H9 (cell line): ENCODE measurements around the gene ASMTL. TPM values are rescaled to one million over a fixed set of nuclear protein-coding genes. Genes with fewer than 3 reads are reported as not detected.

Source experiments
- DNase-seq: peaks from one replicate; pipeline ENCODE4 v3.0.0-alpha.2; 2017
- H2AFZ ChIP-seq: one replicate; pipeline ENCODE4 v1.6.1; 2013; ENCODE audit warnings: mild to moderate bottlenecking, low read length, control low read depth, moderate library complexity
- H2AK5ac ChIP-seq: 2 replicates; pipeline ENCODE4 v1.6.1; 2013; ENCODE audit warnings: low read length, control low read depth, mixed read lengths; ENCODE audit not compliant: insufficient read length
- H2BK120ac ChIP-seq: one replicate; pipeline ENCODE4 v1.6.1; 2013; ENCODE audit warnings: low read depth, mild to moderate bottlenecking, low read length, control low read depth, inconsistent platforms; ENCODE audit not compliant: poor library complexity, severe bottlenecking
- H2BK12ac ChIP-seq: 2 replicates; pipeline ENCODE4 v1.6.1; 2013; ENCODE audit warnings: low read length, control low read depth, mixed read lengths, low read depth; ENCODE audit not compliant: insufficient read length
- H2BK15ac ChIP-seq: 2 replicates; pipeline ENCODE4 v1.6.1; 2013; ENCODE audit warnings: low read depth, low read length, control low read depth
- H2BK20ac ChIP-seq: one replicate; pipeline ENCODE4 v1.6.1; 2013; ENCODE audit warnings: low read depth, mild to moderate bottlenecking, low read length, control low read depth, inconsistent platforms; ENCODE audit not compliant: poor library complexity, severe bottlenecking
- H2BK5ac ChIP-seq: 2 replicates; pipeline ENCODE4 v1.6.1; 2013; ENCODE audit warnings: low read length, control low read depth, mixed read lengths; ENCODE audit not compliant: insufficient read length
- H3K14ac ChIP-seq: 2 replicates; pipeline ENCODE4 v1.6.1; 2013; ENCODE audit warnings: low read length, control low read depth; ENCODE audit not compliant: insufficient read depth
- H3K18ac ChIP-seq: 2 replicates; pipeline ENCODE4 v1.6.1; 2013; ENCODE audit warnings: low read depth, mild to moderate bottlenecking, mixed read lengths, low read length, control low read depth; ENCODE audit not compliant: insufficient read length
- H3K23ac ChIP-seq: 2 replicates; pipeline ENCODE4 v1.6.1; 2013; ENCODE audit warnings: low read length, control low read depth, mixed read lengths, low read depth; ENCODE audit not compliant: insufficient read length
- H3K23me2 ChIP-seq: 2 replicates; pipeline ENCODE4 v1.6.1; 2013; ENCODE audit warnings: low read depth, mild to moderate bottlenecking, mixed read lengths, low read length, control low read depth; ENCODE audit not compliant: insufficient read length, poor library complexity, severe bottlenecking
- H3K27ac ChIP-seq: 2 replicates; pipeline ENCODE4 v1.5.1; 2013; ENCODE audit warnings: low read length, control low read depth, mixed read lengths, low read depth; ENCODE audit not compliant: insufficient read length
- H3K27me3 ChIP-seq: 2 replicates; pipeline ENCODE4 v1.6.1; 2013; ENCODE audit warnings: low read length, control low read depth, inconsistent platforms; ENCODE audit not compliant: insufficient read depth
- H3K4ac ChIP-seq: 2 replicates; pipeline ENCODE4 v1.6.1; 2013; ENCODE audit warnings: low read depth, mild to moderate bottlenecking, control low read depth, inconsistent platforms, low read length, moderate library complexity
- H3K4me1 ChIP-seq: 2 replicates; pipeline ENCODE4 v1.6.1; 2013; ENCODE audit warnings: low read length, control low read depth, inconsistent platforms; ENCODE audit not compliant: insufficient read depth
- H3K4me2 ChIP-seq: 2 replicates; pipeline ENCODE4 v1.6.1; 2013; ENCODE audit warnings: low read length, control low read depth, mixed read lengths; ENCODE audit not compliant: insufficient read length, insufficient read depth
- H3K56ac ChIP-seq: 2 replicates; pipeline ENCODE4 v1.6.1; 2013; ENCODE audit warnings: low read depth, mild to moderate bottlenecking, mixed read lengths, low read length, control low read depth; ENCODE audit not compliant: insufficient read length
- H3K79me1 ChIP-seq: 2 replicates; pipeline ENCODE4 v1.6.1; 2013; ENCODE audit warnings: low read depth, mild to moderate bottlenecking, moderate library complexity, low read length, control low read depth, inconsistent platforms; ENCODE audit not compliant: insufficient read depth, poor library complexity, severe bottlenecking
- H3K79me2 ChIP-seq: 2 replicates; pipeline ENCODE4 v1.6.1; 2013; ENCODE audit warnings: low read length, control low read depth, inconsistent platforms; ENCODE audit not compliant: insufficient read depth
- H3K9ac ChIP-seq: 2 replicates; pipeline ENCODE4 v1.6.1; 2013; ENCODE audit warnings: low read length, control low read depth, mixed read lengths; ENCODE audit not compliant: insufficient read length; ENCODE audit errors: extremely low read depth
- H3K9me3 ChIP-seq: one replicate; pipeline ENCODE4 v1.6.1; 2013; ENCODE audit warnings: low read depth, low read length, inconsistent platforms; ENCODE audit not compliant: control insufficient read depth
- H3T11ph ChIP-seq: one replicate; pipeline ENCODE4 v1.6.1; 2013; ENCODE audit warnings: mild to moderate bottlenecking, low read length, control low read depth, inconsistent platforms
- H4K20me1 ChIP-seq: one replicate; pipeline ENCODE4 v1.6.1; 2013; ENCODE audit not compliant: control insufficient read depth, insufficient read length, insufficient read depth
- H4K5ac ChIP-seq: 2 replicates; pipeline ENCODE4 v1.6.1; 2013; ENCODE audit warnings: low read depth, mild to moderate bottlenecking, mixed read lengths, low read length, control low read depth; ENCODE audit not compliant: insufficient read length
- H4K8ac ChIP-seq: replicated peaks from 2 replicates; pipeline ENCODE4 v1.6.1; 2013; ENCODE audit warnings: low read length, control low read depth, mixed read lengths, low read depth; ENCODE audit not compliant: insufficient read length
- H4K91ac ChIP-seq: 2 replicates; pipeline ENCODE4 v1.6.1; 2013; ENCODE audit warnings: low read depth, mild to moderate bottlenecking, moderate library complexity, mixed read lengths, low read length, control low read depth; ENCODE audit not compliant: insufficient read length
- H3K27ac Mint-ChIP-seq, 3 experiments: 2 replicates in 2 of 3; 3 replicates in 1 of 3; pipeline ENCODE4 v1.8.0; 2020 to 2021; ENCODE audit warnings: mixed read lengths in 3 of 3, mild to moderate bottlenecking in 1 of 3, moderate library complexity in 1 of 3
- H3K27me3 Mint-ChIP-seq: 2 replicates; pipeline ENCODE4 v1.8.0; 2021; ENCODE audit warnings: low read depth, mild to moderate bottlenecking, moderate library complexity, mixed read lengths
- H3K36me3 Mint-ChIP-seq, 3 experiments: 2 replicates in 2 of 3; 3 replicates in 1 of 3; pipeline ENCODE4 v1.8.0; 2020 to 2021; ENCODE audit warnings: low read depth in 3 of 3, mixed read lengths in 3 of 3; ENCODE audit not compliant: insufficient read depth in 1 of 3
- H3K4me1 Mint-ChIP-seq, 2 experiments: 2 replicates each; pipeline ENCODE4 v1.8.0; 2020; ENCODE audit warnings: mixed read lengths in 2 of 2
- H3K4me3 Mint-ChIP-seq, 2 experiments: 2 replicates in 1 of 2; 3 replicates in 1 of 2; pipeline ENCODE4 v1.8.0; 2020 to 2021; ENCODE audit warnings: mild to moderate bottlenecking in 2 of 2, mixed read lengths in 2 of 2, moderate library complexity in 1 of 2
- H3K9me3 Mint-ChIP-seq, 2 experiments: 2 replicates in 1 of 2; 3 replicates in 1 of 2; pipeline ENCODE4 v1.8.0; 2020; ENCODE audit warnings: mild to moderate bottlenecking in 2 of 2, mixed read lengths in 2 of 2, moderate library complexity in 1 of 2
- CTCF ChIP-seq: fragments of 200-600 bp; sonication (generic); conservative IDR thresholded peaks from 3 replicates; pipeline ENCODE4 v1.8.0; 2021; ENCODE audit warnings: antibody characterized with exemption, mild to moderate bottlenecking
- WGBS: extraction: QIAGEN DNeasy Blood & Tissue Kit; methylation state at CpG from one replicate; pipeline ENCODE4 v1.1.7; 2013; ENCODE audit warnings: missing lambda C conversion rate, low lambda C conversion rate, mixed read lengths; ENCODE audit not compliant: insufficient read length; ENCODE audit errors: extremely low coverage; 5-methylcytosine and 5-hydroxymethylcytosine counted together
- total RNA-seq: library from RNA; stranded (reverse); gene quantifications from 2 replicates; pipeline ENCODE4 v1.2.1, GENCODE V29; 2021

ASMTL gene
- total RNA-seq, 1 experiment from 2014 or later: 59.8 TPM

GRCh38 chrX:1430451-1430850, 22.3 kb downstream of the ASMTL start:
- no peak overlapping the region for H3K23ac ChIP-seq
- H4K91ac ChIP-seq: no peak overlapping the region
- H3K27ac Mint-ChIP-seq: no peak overlapping the region
- WGBS: no CpG with 5 or more reads among the region's 10 CpGs
- H3K27ac ChIP-seq: no peak overlapping the region
- H3K4me2 ChIP-seq: no peak overlapping the region
- peaks cover 2 to 12% of the 10 kb centered on the region in 2 experiments; a peak in 2 of 4 replicates for H3K4me1 Mint-ChIP-seq
- H3K36me3 Mint-ChIP-seq: peaks cover 36 to 61% (median 53%) of the 10 kb centered on the region in 3 experiments
- no peak overlapping the region for H3K56ac ChIP-seq
- H3K27me3 Mint-ChIP-seq: no peaks in the 10 kb centered on the region
- no peak overlapping the region for H3K4ac ChIP-seq
- H3T11ph ChIP-seq: no peak overlapping the region
- no peaks in the 10 kb centered on the region for H3K4me1 ChIP-seq
- no peak overlapping the region for H2AFZ ChIP-seq
- TF ChIP-seq CTCF: no peak
- H4K5ac ChIP-seq: no peak overlapping the region
- no peak overlapping the region for H2BK20ac ChIP-seq
- no peak for DNase-seq
- H2BK120ac ChIP-seq: no peak overlapping the region
- no peak overlapping the region for H3K4me3 Mint-ChIP-seq
- H2AK5ac ChIP-seq: no peak overlapping the region
- no peak overlapping the region for H2BK15ac ChIP-seq
- H4K20me1 ChIP-seq: no peaks in the 10 kb centered on the region
- no peaks in the 10 kb centered on the region for H3K27me3 ChIP-seq
- H3K9ac ChIP-seq: no peak overlapping the region
- no peak overlapping the region for H3K14ac ChIP-seq
- no peak overlapping the region for H2BK12ac ChIP-seq
- no peaks in the 10 kb centered on the region for H3K23me2 ChIP-seq
- no peak overlapping the region for H4K8ac ChIP-seq
- no peak overlapping the region for H3K18ac ChIP-seq
- no peaks in the 10 kb centered on the region for H3K9me3 ChIP-seq
- H3K79me1 ChIP-seq: no peaks in the 10 kb centered on the region
- no peaks in the 10 kb centered on the region for H3K79me2 ChIP-seq
- no peak overlapping the region for H2BK5ac ChIP-seq
- no peaks in the 10 kb centered on the region; a peak in 2 of 5 replicates for H3K9me3 Mint-ChIP-seq
